Duodenal mucosa (tissue), 2 donors: Measurements from ENCODE around the gene KLHDC4.
"Not testable (repeated sequence)": the region's sequence is repeated elsewhere in the genome, so short reads cannot be mapped to it uniquely, and the experiment has no call there.

Source experiments
- H3K27ac ChIP-seq: one replicate; pipeline ENCODE4 v1.7.0; 2013; ENCODE audit warnings: low read depth, low read length
- H3K27me3 ChIP-seq, 2 donors: one replicate each; pipeline ENCODE4 v1.7.0; 2013; ENCODE audit warnings: low read length in 2 of 2, control low read depth in 1 of 2; ENCODE audit not compliant: insufficient read depth in 2 of 2, control insufficient read depth in 1 of 2
- H3K36me3 ChIP-seq, 2 donors: one replicate each; pipeline ENCODE4 v1.7.0; 2013; ENCODE audit warnings: low read length in 2 of 2, control low read depth in 1 of 2; ENCODE audit not compliant: insufficient read depth in 2 of 2, control insufficient read depth in 1 of 2
- H3K4me1 ChIP-seq, 2 donors: one replicate each; pipeline ENCODE4 v1.7.0; 2013; ENCODE audit warnings: low read length in 2 of 2, control low read depth in 1 of 2; ENCODE audit not compliant: insufficient read depth in 2 of 2, control insufficient read depth in 1 of 2
- H3K4me3 ChIP-seq, 2 donors: one replicate each; pipeline ENCODE4 v1.7.0; 2013; ENCODE audit warnings: low read length in 2 of 2, low read depth in 1 of 2
- H3K9ac ChIP-seq, 2 donors: one replicate each; pipeline ENCODE4 v1.7.0; 2013; ENCODE audit warnings: low read length in 2 of 2, low read depth in 1 of 2
- H3K9me3 ChIP-seq, 2 donors: one replicate each; pipeline ENCODE4 v1.7.0; 2013; ENCODE audit warnings: low read length in 2 of 2, control low read depth in 1 of 2; ENCODE audit not compliant: control insufficient read depth in 1 of 2

KLHDC4 gene

DNA sequence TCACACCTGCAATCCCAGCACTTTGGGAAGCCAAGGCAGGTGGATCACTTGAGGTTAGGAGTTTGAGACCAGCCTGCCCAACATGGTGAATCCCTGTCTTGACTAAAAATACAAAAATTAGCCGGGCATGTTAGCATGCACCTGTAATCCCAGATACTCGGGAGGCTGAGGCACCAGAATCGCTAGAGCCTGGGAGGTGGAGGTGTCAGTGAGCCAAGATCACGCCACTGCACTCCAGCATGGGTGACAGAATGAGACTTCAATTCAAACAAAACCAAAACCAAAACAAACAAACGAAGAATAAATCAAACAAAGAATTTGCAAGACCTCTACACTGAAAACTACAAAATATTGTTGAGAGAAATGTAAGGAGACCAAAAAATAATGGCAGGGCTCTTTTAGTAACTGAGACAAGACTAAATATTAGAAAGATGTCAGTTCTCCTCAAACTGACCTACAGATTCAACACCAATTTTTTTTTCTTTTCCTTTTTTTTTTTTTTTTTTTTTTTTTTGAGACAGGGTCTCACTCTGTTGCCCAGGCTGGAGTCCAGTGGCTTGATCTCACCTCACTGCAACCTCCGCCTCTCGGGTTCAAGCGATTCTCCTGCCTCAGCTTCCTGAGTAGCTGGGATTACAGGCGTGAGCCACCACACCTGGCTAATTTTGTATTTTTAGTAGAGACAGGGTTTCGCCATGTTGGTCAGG lies 23.1 kb upstream of the KLHDC4 start:
- not testable (repeated sequence) for H3K4me3 ChIP-seq, H3K9me3 ChIP-seq, H3K27me3 ChIP-seq, H3K36me3 ChIP-seq, H3K9ac ChIP-seq, H3K27ac ChIP-seq
- peaks cover 13 to 16% of the 10 kb centered on the region in 2 donors for H3K4me1 ChIP-seq

DNA sequence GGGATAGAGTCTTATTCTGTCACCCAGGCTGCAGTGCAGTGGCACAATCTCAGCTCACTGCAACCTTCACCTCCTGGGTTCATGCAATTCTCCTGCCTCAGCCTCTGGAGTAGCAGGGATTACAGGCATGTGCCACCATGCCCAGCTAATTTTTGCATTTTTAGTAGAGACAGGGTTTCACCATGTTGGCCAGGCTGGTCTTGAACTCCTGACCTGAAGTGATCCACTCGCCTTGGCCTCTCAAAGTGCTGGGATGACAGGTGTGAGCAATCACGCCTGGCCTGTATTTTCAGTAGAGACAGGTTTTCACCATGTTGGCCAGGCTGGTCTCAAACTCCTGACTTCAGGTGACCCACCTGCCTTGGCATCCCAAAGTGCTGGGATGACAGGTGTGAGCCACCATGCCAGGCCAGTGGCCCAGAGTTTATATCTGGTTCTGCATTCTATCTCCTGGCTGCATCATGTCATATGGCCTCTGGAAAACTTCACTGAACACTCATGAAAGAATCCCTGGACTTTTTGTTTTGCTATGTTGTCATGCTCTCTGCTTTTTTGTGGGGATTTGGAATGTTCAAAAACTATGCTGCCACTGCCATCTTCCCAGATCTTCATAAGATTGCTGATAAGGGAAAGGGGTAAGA lies 21.8 kb upstream of the KLHDC4 start:
- peaks cover 13 to 16% of the 10 kb centered on the region in 2 donors for H3K4me1 ChIP-seq
- not testable (repeated sequence) for H3K9me3 ChIP-seq, H3K4me3 ChIP-seq, H3K9ac ChIP-seq, H3K36me3 ChIP-seq, H3K27ac ChIP-seq, H3K27me3 ChIP-seq

DNA sequence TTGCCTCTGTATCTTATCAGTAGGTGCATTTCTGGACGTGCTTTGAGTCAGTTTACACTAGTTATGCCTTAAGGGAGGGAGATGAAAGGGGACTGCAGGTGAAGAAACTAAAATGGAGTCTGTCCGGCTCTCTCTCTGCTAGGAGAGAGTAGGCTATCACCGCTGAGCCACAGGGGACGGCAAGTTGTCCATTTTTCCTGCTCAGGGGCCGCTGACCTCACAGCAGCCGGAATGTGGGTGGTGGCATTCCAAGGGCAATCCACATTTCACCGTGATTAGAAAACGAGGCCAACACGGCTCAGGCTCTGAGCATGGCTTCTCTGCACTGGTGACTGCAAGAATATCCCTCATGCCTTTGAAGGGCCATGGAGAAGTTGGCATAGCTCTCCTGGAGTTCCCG lies 19.0 kb upstream of the KLHDC4 start:
- Histone ChIP-seq H3K27ac (no peak overlapping the region), H3K9me3 (no peaks in the 10 kb centered on the region), H3K4me1 (peaks cover 12 to 14% of the 10 kb centered on the region in 2 donors), H3K27me3 (no peaks in the 10 kb centered on the region), H3K36me3 (no peaks in the 10 kb centered on the region), H3K4me3 (no peak overlapping the region), H3K9ac (no peak overlapping the region)

DNA sequence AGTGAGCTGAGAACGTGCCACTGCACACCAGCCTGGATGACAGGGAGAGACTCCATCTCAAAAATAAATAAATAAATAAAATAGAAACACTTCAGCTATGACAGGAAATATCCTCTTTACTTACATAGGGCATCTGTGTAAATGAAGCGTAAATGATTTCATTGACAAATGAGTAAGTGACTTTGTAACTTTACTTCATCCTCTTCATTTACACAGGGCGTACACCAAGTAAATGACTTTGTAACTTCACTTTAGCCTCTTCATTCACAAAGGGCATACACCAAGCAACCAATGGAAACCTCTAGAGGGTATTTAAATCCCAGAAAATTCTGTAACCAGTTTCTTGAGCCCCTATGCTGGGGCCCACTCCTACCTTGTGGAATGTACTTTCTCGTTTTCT lies 16.2 kb upstream of the KLHDC4 start:
- no peaks in the 10 kb centered on the region for H3K27me3 ChIP-seq
- no peaks in the 10 kb centered on the region for H3K36me3 ChIP-seq
- no peak overlapping the region for H3K4me3 ChIP-seq
- peaks cover 10 to 28% of the 10 kb centered on the region in 2 donors for H3K4me1 ChIP-seq
- H3K27ac ChIP-seq, result no peak overlapping the region
- H3K9ac ChIP-seq, result no peak overlapping the region
- no peaks in the 10 kb centered on the region for H3K9me3 ChIP-seq

DNA sequence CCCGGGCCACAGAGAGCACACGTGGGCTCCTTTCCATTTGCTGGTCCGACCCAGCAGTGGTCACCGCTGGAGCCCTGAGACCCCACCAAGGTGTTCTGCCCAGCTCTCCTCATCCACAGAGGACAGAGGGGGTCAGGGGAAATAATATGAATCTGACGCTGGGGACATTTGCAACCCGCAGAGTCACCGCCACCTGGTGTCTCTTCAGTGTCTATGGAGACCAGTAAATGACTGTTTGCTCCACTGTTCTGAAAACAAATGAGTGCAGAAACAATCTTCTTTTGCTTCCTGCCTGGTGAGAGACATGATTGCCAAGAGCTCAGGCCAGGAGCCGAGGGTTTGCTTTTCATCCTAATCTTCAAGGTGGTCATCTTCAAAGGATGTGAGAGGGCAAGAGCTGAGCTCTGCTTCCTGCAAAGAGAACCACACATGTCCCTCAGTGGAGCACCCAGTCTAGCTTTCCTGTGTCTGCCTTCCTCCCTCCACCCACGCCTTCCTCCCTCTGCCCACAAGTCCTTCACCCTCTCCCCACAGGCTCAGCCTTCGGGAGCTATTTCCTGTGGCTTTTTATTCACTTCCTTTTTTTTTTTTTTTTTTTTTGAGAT lies 14.7 kb upstream of the KLHDC4 start:
- no peak overlapping the region for H3K9ac ChIP-seq
- H3K36me3 ChIP-seq, result no peaks in the 10 kb centered on the region
- H3K9me3 ChIP-seq, result no peaks in the 10 kb centered on the region

DNA sequence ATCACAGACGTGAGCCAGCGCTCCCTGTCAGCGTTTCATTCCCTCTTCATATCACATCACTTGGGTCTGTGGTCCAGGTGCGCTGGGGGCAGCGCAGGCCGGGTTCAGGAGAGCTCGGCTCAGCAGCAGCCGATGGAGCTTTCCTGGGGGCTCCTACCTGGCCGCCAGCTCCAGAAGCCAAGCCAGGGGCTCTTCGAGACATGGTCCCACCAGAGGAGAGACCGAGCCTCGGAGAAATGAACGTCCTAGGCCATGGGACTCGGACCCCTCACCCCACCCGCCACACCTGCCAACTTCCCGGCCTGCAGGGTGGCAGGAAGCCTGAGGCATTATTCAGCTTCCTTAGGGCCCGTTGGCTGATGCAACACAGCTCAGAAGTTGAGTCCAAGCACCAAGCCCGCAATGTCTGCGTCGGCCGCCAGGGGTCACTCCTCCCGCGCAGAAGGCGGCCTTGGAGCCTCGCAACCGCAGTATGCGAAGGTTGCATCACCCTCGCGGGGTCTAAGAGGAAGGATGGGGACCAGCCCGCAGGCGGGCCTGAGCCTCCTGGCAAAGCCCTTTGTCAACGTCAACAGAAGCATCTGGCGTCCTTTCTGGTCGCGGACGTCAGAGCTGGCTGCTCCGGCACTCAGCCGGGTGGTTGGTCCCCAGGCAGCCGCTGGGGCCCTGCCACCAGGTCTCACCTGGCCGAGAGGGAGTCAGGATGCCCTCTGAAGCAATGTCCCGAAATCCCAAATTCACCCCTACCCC lies 13.2 kb upstream of the KLHDC4 start:
- Histone ChIP-seq H3K4me3 (no peak overlapping the region), H3K27ac (no peak overlapping the region), H3K27me3 (no peaks in the 10 kb centered on the region), H3K9ac (no peak overlapping the region), H3K36me3 (no peaks in the 10 kb centered on the region), H3K4me1 (peaks cover 10 to 28% of the 10 kb centered on the region in 2 donors), H3K9me3 (no peaks in the 10 kb centered on the region)

More for the DNA sequence above, 14.7 kb upstream of the KLHDC4 start:
- H3K27me3 ChIP-seq, result no peaks in the 10 kb centered on the region
- peaks cover 10 to 28% of the 10 kb centered on the region in 2 donors for H3K4me1 ChIP-seq
- H3K27ac ChIP-seq, result no peak overlapping the region
- H3K4me3 ChIP-seq, result no peak overlapping the region

DNA sequence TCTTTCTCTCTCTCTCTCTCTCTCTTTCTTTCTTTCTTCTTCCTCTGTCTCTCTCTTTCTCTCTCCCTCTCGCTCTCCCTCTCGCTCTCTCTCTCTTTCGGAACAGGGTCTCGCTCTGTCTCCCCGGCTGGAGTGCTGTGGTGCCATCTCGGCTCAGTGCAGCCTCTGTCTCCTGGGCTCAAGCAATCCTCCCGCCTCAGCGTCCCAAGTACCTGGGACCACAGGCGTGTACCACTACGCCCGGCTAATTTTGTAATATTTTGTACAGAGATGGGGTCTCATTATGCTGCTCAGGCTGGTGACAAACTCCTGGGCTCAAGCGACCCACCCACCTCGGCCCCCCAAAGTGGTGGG lies 12.7 kb upstream of the KLHDC4 start:
- Histone ChIP-seq H3K27ac (no peak overlapping the region), H3K4me3 (no peak overlapping the region), H3K36me3 (no peaks in the 10 kb centered on the region), H3K9ac (no peak overlapping the region), H3K27me3 (no peaks in the 10 kb centered on the region), H3K9me3 (no peaks in the 10 kb centered on the region), H3K4me1 (peaks cover 10 to 28% of the 10 kb centered on the region in 2 donors)

DNA sequence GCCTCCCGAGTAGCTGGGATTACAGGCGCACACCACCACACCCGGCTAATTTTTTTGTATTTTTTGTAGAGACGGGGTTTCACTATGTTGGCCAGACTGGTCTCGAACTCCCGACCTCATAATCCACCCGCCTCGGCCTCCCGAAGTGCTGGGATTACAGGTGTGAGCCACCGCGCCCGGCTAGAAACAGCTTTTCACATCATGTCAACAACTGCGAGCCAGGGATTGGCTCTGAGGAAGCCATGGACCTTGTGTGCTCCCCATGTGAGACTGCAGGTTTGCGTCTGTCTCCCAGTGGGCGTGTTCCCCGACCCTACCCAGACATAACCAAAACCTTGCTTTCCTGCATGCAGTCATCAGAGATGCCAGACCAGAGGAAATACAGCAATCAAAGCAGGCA lies 8.1 kb upstream of the KLHDC4 start:
- not testable (repeated sequence) for H3K4me3 ChIP-seq, H3K27me3 ChIP-seq, H3K36me3 ChIP-seq, H3K9ac ChIP-seq, H3K9me3 ChIP-seq
- peak overlapping the region; percentile 20 for H3K27ac ChIP-seq
- peaks cover 4 to 14% of the 10 kb centered on the region in 2 donors for H3K4me1 ChIP-seq

DNA sequence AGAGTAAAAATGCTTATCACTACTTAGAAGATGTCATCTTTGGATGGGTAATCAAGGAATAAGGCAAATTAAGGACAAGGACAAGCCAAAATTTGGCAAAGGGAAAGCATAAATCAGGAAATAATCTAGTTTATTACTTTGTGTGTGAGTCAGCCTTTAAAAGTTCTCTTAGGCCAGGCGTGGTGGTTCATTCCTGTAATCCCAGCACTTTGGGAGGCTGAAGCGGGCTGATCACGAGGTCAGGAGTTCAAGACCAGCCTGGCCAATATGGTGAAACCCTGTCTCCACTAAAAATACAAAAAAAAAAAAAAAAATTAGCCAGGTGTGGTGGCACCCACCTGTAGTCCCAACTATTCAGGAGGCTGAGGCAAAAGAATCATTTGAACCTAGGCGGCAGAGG lies 1.7 kb upstream of the KLHDC4 start:
- H3K9ac ChIP-seq, H3K4me3 ChIP-seq, H3K27ac ChIP-seq, H3K9me3 ChIP-seq, H3K27me3 ChIP-seq: not testable (repeated sequence)
- H3K4me1 ChIP-seq, result peaks cover 5 to 13% of the 10 kb centered on the region in 2 donors
- H3K36me3 ChIP-seq, result peaks cover 0 to 14% of the 10 kb centered on the region in 2 donors

DNA sequence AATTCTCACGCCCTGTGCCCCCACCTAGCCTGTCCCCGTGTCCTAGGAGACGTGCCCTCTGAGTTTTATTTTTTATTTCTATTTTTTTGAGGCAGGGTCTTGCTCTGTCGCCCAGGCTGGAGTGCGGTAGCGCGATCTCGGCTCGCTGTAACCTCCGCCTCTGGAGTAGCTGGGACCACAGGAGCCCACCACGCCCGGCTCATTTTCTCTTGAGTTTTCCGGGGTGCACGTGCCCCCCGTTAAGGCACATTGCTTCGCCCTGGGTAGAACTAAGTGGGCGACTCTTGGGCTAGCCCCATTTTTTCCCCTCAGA lies 655 bp upstream of the KLHDC4 start:
- peak overlapping the region; percentile 82 to 89 for H3K9ac ChIP-seq
- H3K36me3 ChIP-seq, result peaks cover 7 to 23% of the 10 kb centered on the region in 2 donors
- H3K27me3 ChIP-seq, result no peaks in the 10 kb centered on the region
- peak overlapping the region; percentile 82 to 91 for H3K4me3 ChIP-seq
- peaks cover 5 to 13% of the 10 kb centered on the region in 2 donors for H3K4me1 ChIP-seq
- H3K9me3 ChIP-seq, result no peaks in the 10 kb centered on the region
- H3K27ac ChIP-seq, result no peak overlapping the region
